ENCODE results near the gene MCIDAS. TPM values are rescaled to one million over a fixed set of nuclear protein-coding genes. Genes with fewer than 3 reads are reported as not detected.

Gene MCIDAS
- total and polyA plus RNA-seq, 2 donors (not counting 1 experiment from before 2014, with no cell fraction given): not detected

DNA sequence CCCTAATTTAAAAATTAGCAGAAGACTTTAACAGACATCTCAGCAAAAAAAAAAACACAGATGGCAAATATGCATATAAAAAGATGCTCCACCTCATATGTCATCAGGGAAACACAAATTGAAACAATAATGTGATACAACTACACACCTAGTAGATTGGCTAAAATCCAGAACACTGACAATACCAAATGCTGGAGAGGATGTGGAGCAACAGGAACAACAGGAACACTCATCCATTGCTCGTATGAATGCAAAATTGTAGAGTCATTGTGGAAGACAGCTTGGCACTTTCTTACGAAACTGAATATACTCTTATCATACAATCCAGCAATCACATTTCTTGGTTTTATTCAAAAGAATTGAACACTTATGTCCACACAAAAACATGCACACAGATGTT, 22.1 kb downstream of the MCIDAS start:
- Histone ChIP-seq H2AFZ (ENCODE audit: insufficient read depth, low read depth, low read length, poor library complexity, severe bottlenecking) (no peak overlapping the region), H3K4me1 (ENCODE audit: control insufficient read depth in 2 of 2, insufficient read depth in 2 of 2, low read length in 2 of 2) (no peaks in the 10 kb centered on the region), H3K9me3 (ENCODE audit: control extremely low read depth in 1 of 3, control insufficient read depth in 2 of 3, insufficient read depth in 1 of 3, low read length in 2 of 3) (peaks cover 0 to 7% (median 0%) of the 10 kb centered on the region in 3 donors), H3K4me3 (ENCODE audit: control extremely low read depth in 1 of 5, extremely low read depth in 1 of 5, insufficient read depth in 1 of 5, low read depth in 2 of 5, low read length in 4 of 5) (no peak overlapping the region), H3K79me2 (ENCODE audit: control insufficient read depth, insufficient read depth, low read length) (no peaks in the 10 kb centered on the region), H3K27ac (ENCODE audit: low read length in 2 of 2) (no peak overlapping the region), H3K9ac (ENCODE audit: low read length) (no peak overlapping the region), H3K27me3 (replicated peaks in 1 of 4; ENCODE audit: control extremely low read depth in 1 of 4, control insufficient read depth in 3 of 4, insufficient read depth in 4 of 4, low read length in 3 of 4) (peaks cover 0 to 5% (median under 1%) of the 10 kb centered on the region in 4 experiments), H3K36me3 (replicated peaks in 1 of 2; ENCODE audit: control extremely low read depth in 1 of 2, control insufficient read depth in 1 of 2, extremely low read depth in 1 of 2, insufficient read depth in 2 of 2, low read length in 1 of 2) (no peaks in the 10 kb centered on the region), H3K4me2 (replicated peaks; ENCODE audit: low read depth, low read length, poor library complexity, severe bottlenecking) (no peak overlapping the region), H4K20me1 (ENCODE audit: control insufficient read depth, insufficient read depth, low read length, poor library complexity, severe bottlenecking) (no peaks in the 10 kb centered on the region)
- H3K27ac Mint-ChIP-seq: no peak overlapping the region
- ATAC-seq (ENCODE audit: low read depth) (no peak), DNase-seq (no peak)
- intact Hi-C loops (cut with micrococcal nuclease): no loop called here
- H3K4me1 Mint-ChIP-seq: no peaks in the 10 kb centered on the region
- WGBS (ENCODE audit: insufficient coverage): 80% methylated on average over 1 of the region's 2 CpGs
- no peaks in the 10 kb centered on the region for H3K9me3 Mint-ChIP-seq (ENCODE audit: insufficient read depth)
- ChIA-PET CTCF (no interaction called here), POLR2A (no interaction called here)
- no peak overlapping the region for H3K4me3 Mint-ChIP-seq
- peaks cover 27% of the 10 kb centered on the region for H3K27me3 Mint-ChIP-seq
- no peak for TF ChIP-seq EZH2 (IDR thresholded peaks at IDR 0.05; ENCODE audit: borderline replicate concordance, insufficient read depth, low read depth, low read length, poor library complexity, severe bottlenecking)
- TF ChIP-seq, protein P1, sequence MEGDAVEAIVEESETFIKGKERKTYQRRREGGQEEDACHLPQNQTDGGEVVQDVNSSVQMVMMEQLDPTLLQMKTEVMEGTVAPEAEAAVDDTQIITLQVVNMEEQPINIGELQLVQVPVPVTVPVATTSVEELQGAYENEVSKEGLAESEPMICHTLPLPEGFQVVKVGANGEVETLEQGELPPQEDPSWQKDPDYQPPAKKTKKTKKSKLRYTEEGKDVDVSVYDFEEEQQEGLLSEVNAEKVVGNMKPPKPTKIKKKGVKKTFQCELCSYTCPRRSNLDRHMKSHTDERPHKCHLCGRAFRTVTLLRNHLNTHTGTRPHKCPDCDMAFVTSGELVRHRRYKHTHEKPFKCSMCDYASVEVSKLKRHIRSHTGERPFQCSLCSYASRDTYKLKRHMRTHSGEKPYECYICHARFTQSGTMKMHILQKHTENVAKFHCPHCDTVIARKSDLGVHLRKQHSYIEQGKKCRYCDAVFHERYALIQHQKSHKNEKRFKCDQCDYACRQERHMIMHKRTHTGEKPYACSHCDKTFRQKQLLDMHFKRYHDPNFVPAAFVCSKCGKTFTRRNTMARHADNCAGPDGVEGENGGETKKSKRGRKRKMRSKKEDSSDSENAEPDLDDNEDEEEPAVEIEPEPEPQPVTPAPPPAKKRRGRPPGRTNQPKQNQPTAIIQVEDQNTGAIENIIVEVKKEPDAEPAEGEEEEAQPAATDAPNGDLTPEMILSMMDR (IDR thresholded peaks at IDR 0.05): no peak

- no peaks in the 10 kb centered on the region for H3K79me2 ChIP-seq (ENCODE audit: control insufficient read depth, insufficient read depth, low read length)
- ATAC-seq (ENCODE audit: low read depth) (no peak), DNase-seq (no peak)
- Mint-ChIP-seq H3K27ac (no peak overlapping the region), H3K4me3 (no peak overlapping the region), H3K27me3 (peaks cover 61% of the 10 kb centered on the region), H3K9me3 (ENCODE audit: insufficient read depth) (no peaks in the 10 kb centered on the region), H3K4me1 (no peaks in the 10 kb centered on the region)
- no peaks in the 10 kb centered on the region for H4K20me1 ChIP-seq (ENCODE audit: control insufficient read depth, insufficient read depth, low read length, poor library complexity, severe bottlenecking)
- intact Hi-C loops (cut with micrococcal nuclease): no loop called here
- H3K27ac ChIP-seq (ENCODE audit: low read length in 2 of 2): no peak overlapping the region
- H3K4me1 ChIP-seq (ENCODE audit: control insufficient read depth in 2 of 2, insufficient read depth in 2 of 2, low read length in 2 of 2): no peaks in the 10 kb centered on the region
- H3K9ac ChIP-seq (ENCODE audit: low read length): no peak overlapping the region
- no peaks in the 10 kb centered on the region for H3K9me3 ChIP-seq (ENCODE audit: control extremely low read depth in 1 of 3, control insufficient read depth in 2 of 3, insufficient read depth in 1 of 3, low read length in 2 of 3)
- peaks cover 0 to 29% (median 4%) of the 10 kb centered on the region in 4 experiments for H3K27me3 ChIP-seq (replicated peaks in 1 of 4; ENCODE audit: control extremely low read depth in 1 of 4, control insufficient read depth in 3 of 4, insufficient read depth in 4 of 4, low read length in 3 of 4)
- TF ChIP-seq, protein P1 (IDR thresholded peaks at IDR 0.05): no peak
- TF ChIP-seq EZH2 (IDR thresholded peaks at IDR 0.05; ENCODE audit: borderline replicate concordance, insufficient read depth, low read depth, low read length, poor library complexity, severe bottlenecking): no peak
- no peak overlapping the region for H2AFZ ChIP-seq (ENCODE audit: insufficient read depth, low read depth, low read length, poor library complexity, severe bottlenecking)
- no peak overlapping the region for H3K4me3 ChIP-seq (ENCODE audit: control extremely low read depth in 1 of 5, extremely low read depth in 1 of 5, insufficient read depth in 1 of 5, low read depth in 2 of 5, low read length in 4 of 5)
- WGBS (ENCODE audit: insufficient coverage): no CpG with 5 or more reads among the region's 2 CpGs
- no peak overlapping the region for H3K4me2 ChIP-seq (replicated peaks; ENCODE audit: low read depth, low read length, poor library complexity, severe bottlenecking)
- no peaks in the 10 kb centered on the region for H3K36me3 ChIP-seq (replicated peaks in 1 of 2; ENCODE audit: control extremely low read depth in 1 of 2, control insufficient read depth in 1 of 2, extremely low read depth in 1 of 2, insufficient read depth in 2 of 2, low read length in 1 of 2)
- ChIA-PET POLR2A (no interaction called here), CTCF (no interaction called here)
Observed at GRCh38 chr5:55191165-55191564, 36.0 kb downstream of the MCIDAS start.

Data from B cell (primary cell).